Fibroblast of mammary gland (primary cell): ENCODE measurements around the gene CELSR2.
"Not testable (repeated sequence)": the region's sequence is repeated elsewhere in the genome, so short reads cannot be mapped to it uniquely, and the experiment has no call there.

ENCODE experiments used
- DNase-seq: peaks from one replicate; pipeline ENCODE4 v3.0.0-alpha.2; 2010; ENCODE audit warnings: low read depth
- H3K4me3 ChIP-seq: 2 replicates; pipeline ENCODE4 v1.5.1; 2011; ENCODE audit warnings: low read depth, mild to moderate bottlenecking, low read length, moderate library complexity; ENCODE audit not compliant: control insufficient read depth
- TF ChIP-seq, protein P1 (sequence below): conservative IDR thresholded peaks from 2 replicates; pipeline ENCODE4 v1.5.1; 2011; ENCODE audit warnings: low read depth, low read length, inconsistent platforms; ENCODE audit not compliant: control insufficient read depth, insufficient read depth

The CELSR2 gene

GRCh38 chr1:109216662-109217061 lies 32.7 kb upstream of the CELSR2 start:
- no peak for DNase-seq
- TF ChIP-seq, protein P1, sequence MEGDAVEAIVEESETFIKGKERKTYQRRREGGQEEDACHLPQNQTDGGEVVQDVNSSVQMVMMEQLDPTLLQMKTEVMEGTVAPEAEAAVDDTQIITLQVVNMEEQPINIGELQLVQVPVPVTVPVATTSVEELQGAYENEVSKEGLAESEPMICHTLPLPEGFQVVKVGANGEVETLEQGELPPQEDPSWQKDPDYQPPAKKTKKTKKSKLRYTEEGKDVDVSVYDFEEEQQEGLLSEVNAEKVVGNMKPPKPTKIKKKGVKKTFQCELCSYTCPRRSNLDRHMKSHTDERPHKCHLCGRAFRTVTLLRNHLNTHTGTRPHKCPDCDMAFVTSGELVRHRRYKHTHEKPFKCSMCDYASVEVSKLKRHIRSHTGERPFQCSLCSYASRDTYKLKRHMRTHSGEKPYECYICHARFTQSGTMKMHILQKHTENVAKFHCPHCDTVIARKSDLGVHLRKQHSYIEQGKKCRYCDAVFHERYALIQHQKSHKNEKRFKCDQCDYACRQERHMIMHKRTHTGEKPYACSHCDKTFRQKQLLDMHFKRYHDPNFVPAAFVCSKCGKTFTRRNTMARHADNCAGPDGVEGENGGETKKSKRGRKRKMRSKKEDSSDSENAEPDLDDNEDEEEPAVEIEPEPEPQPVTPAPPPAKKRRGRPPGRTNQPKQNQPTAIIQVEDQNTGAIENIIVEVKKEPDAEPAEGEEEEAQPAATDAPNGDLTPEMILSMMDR: no peak
- H3K4me3 ChIP-seq: no peak overlapping the region

DNA sequence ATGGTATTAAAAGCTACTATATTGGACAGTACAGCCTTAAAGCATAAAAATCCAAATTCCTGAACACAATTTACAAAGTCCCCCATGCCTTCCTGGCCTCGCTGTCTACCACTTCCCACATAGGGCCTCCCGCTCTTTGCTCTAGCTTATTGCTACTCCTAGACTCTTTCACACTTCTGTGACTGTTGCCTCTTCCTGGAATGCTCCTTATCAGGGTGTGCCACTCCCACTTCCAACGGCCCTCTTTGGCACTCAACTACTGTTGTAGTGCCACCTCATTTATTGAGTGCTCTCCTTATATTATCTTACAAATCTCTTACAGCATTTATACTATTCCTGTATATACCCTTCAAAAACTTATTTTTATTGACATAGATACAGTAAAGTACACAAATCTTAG lies 30.8 kb upstream of the CELSR2 start:
- TF ChIP-seq, protein P1: no peak
- DNase-seq: no peak
- H3K4me3 ChIP-seq: no peak overlapping the region

DNA sequence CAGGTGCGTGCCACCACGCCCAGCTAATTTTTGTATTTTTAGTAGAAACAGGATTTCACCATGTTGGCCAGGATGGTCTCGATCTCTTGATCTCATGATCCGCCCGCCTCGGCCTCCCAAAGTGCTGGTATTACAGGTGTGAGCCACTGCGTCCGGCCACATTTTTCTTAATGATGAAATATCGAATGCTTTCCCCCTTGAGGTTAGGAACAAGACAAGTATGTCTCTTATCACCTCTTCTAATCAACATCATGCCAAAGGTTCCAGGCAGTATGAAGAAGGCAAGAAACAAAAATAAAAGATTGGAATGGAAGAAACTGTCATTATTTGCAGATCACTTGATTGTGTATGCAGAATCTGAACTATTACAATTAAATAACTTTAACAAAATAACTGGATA lies 28.1 kb upstream of the CELSR2 start:
- not testable (repeated sequence) for H3K4me3 ChIP-seq, DNase-seq

DNA sequence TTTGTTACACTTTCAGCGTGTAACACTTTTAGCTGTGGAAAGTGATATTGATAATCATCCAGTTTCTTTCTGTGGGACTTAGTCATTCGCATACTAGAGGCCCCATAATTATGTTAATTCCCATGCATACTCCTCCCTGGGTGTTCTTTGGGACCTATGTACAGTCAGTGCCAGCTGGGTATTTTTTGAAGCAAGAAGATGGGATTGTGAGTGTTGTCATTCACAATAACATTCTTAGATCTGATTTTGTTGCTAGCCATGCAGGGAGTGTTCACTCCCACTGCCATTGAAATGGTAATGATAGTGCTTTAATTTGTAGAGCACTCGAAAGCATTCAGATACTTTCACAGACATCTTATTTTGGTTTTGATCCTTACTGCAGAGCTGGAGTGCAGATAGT lies 24.0 kb upstream of the CELSR2 start:
- no peak overlapping the region for H3K4me3 ChIP-seq
- TF ChIP-seq, protein P1: no peak
- no peak for DNase-seq

GRCh38 chr1:109225711-109226445 lies 23.5 kb upstream of the CELSR2 start:
- H3K4me3 ChIP-seq: no peak overlapping the region
- TF ChIP-seq, protein P1: no peak
- no peak for DNase-seq

DNA sequence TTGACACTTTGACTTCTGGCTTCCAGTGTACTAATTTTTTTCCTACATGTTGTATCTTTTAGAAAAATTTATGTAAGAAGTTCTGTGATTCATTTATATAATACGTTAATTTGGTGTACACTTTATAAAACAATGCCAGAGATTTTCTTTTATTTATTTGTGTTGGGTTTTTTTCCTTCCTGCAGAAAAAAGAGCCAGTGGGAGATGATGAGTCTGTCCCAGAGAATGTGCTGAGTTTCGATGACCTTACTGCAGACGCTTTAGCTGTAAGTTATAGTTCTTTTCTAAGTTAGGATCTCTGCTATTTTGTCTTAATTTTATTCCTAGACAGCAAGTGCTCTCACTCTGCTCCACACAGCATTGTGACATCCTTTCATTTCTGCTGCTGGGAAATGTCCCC lies 21.2 kb upstream of the CELSR2 start:
- DNase-seq: no peak
- TF ChIP-seq, protein P1: no peak
- H3K4me3 ChIP-seq: no peak overlapping the region

- TF ChIP-seq, protein P1: no peak
- H3K4me3 ChIP-seq: no peak overlapping the region
- DNase-seq: no peak
These were observed 19.7 kb upstream of the CELSR2 start for GRCh38 chr1:109229531-109230127.
